ENCODE results near the gene SLC5A3.

- TF ChIP-seq FOXP2 (optimal IDR thresholded peaks at IDR 0.05; ENCODE audit: control extremely low read depth, extremely low read length, insufficient read depth) (no peak), EZH2 (IDR thresholded peaks at IDR 0.05) (no peak), POLR2AphosphoS5 (IDR thresholded peaks at IDR 0.05; ENCODE audit: borderline replicate concordance, low read depth, low read length) (no peak)
These were observed 11.8 kb downstream of the SLC5A3 start for GRCh38 chr21:34085129-34085528.

Data from SK-N-MC (cell line).